SHP77 (cell line): ENCODE measurements around the gene SLC25A19.

Experiments
- DNase-seq, 2 experiments: peaks; one replicate each; lab custom pipeline; 2025; lab: John Stamatoyannopoulos, UW

Gene SLC25A19

GRCh38 chr17:75241502-75241901, 47.7 kb downstream of the SLC25A19 start:
- DNase-seq, result no peak

- DNase-seq, result no peak
Observed at GRCh38 chr17:75241143-75241430, 48.1 kb downstream of the SLC25A19 start.

- DNase-seq, result peak; percentile 46 to 58
Observed at GRCh38 chr17:75240394-75241142, 48.7 kb downstream of the SLC25A19 start.

- DNase-seq, result no peak
Observed at GRCh38 chr17:75239778-75240393, 49.3 kb downstream of the SLC25A19 start.

GRCh38 chr17:75239214-75239613, 50.0 kb downstream of the SLC25A19 start:
- DNase-seq, result no peak

- DNase-seq, result peak; percentile 60 to 81
Observed at GRCh38 chr17:75238684-75239191, 50.5 kb downstream of the SLC25A19 start.

- no peak for DNase-seq
Observed at GRCh38 chr17:75238020-75238580, 51.1 kb downstream of the SLC25A19 start.

GRCh38 chr17:75237100-75238014, 51.9 kb downstream of the SLC25A19 start:
- no peak for DNase-seq

- DNase-seq, result no peak
Observed at GRCh38 chr17:75232786-75233185, 56.4 kb downstream of the SLC25A19 start.

- DNase-seq, result no peak
Observed at GRCh38 chr17:75231741-75232464, 57.3 kb downstream of the SLC25A19 start.

- no peak for DNase-seq
Observed at GRCh38 chr17:75231071-75231470, 58.2 kb downstream of the SLC25A19 start.

- no peak for DNase-seq
Observed at GRCh38 chr17:75228847-75229246, 60.4 kb downstream of the SLC25A19 start.

GRCh38 chr17:75228305-75228704, 60.9 kb downstream of the SLC25A19 start:
- no peak for DNase-seq

- DNase-seq, result no peak
Observed at GRCh38 chr17:75227729-75228128, 61.5 kb downstream of the SLC25A19 start.

- DNase-seq, result no peak
Observed at GRCh38 chr17:75225016-75225415, 64.2 kb downstream of the SLC25A19 start.
